HG03159 (cell line): ENCODE results near the gene FSTL4.

Source experiments
- ATAC-seq: cut with Tn5 transposase; IDR thresholded peaks from one replicate; pipeline ENCODE4 v1.9.1; 2021; ENCODE audit warnings: mild to moderate bottlenecking, moderate library complexity; ENCODE audit not compliant: unreplicated experiment

FSTL4 gene

GRCh38 chr5:133483406-133484090 lies 128.8 kb downstream of the FSTL4 start:
- ATAC-seq: no peak

- ATAC-seq: no peak
Measured at GRCh38 chr5:133482028-133482427, 130.3 kb downstream of the FSTL4 start.

GRCh38 chr5:133480866-133481265 lies 131.5 kb downstream of the FSTL4 start:
- no peak for ATAC-seq

- no peak for ATAC-seq
Measured at GRCh38 chr5:133480366-133480765, 132.0 kb downstream of the FSTL4 start.

GRCh38 chr5:133478199-133478985 lies 133.9 kb downstream of the FSTL4 start:
- ATAC-seq: no peak

GRCh38 chr5:133475986-133476385 lies 136.4 kb downstream of the FSTL4 start:
- no peak for ATAC-seq

- ATAC-seq: no peak
Measured at GRCh38 chr5:133474851-133475590, 137.3 kb downstream of the FSTL4 start.

GRCh38 chr5:133473291-133473690 lies 139.1 kb downstream of the FSTL4 start:
- no peak for ATAC-seq

GRCh38 chr5:133472829-133473228 lies 139.5 kb downstream of the FSTL4 start:
- ATAC-seq: no peak

GRCh38 chr5:133471699-133472098 lies 140.6 kb downstream of the FSTL4 start:
- no peak for ATAC-seq

GRCh38 chr5:133470841-133471240 lies 141.5 kb downstream of the FSTL4 start:
- no peak for ATAC-seq

GRCh38 chr5:133469846-133470245 lies 142.5 kb downstream of the FSTL4 start:
- no peak for ATAC-seq

- ATAC-seq: no peak
Measured at GRCh38 chr5:133469252-133469651, 143.1 kb downstream of the FSTL4 start.

- ATAC-seq: no peak
Measured at GRCh38 chr5:133468596-133468995, 143.7 kb downstream of the FSTL4 start.

- no peak for ATAC-seq
Measured at GRCh38 chr5:133467826-133468463, 144.4 kb downstream of the FSTL4 start.

- ATAC-seq: no peak
Measured at GRCh38 chr5:133467335-133467779, 145.0 kb downstream of the FSTL4 start.

GRCh38 chr5:133466556-133467334 lies 145.6 kb downstream of the FSTL4 start:
- no peak for ATAC-seq

GRCh38 chr5:133464013-133464412 lies 148.3 kb downstream of the FSTL4 start:
- ATAC-seq: no peak

GRCh38 chr5:133461796-133462516 lies 150.4 kb downstream of the FSTL4 start:
- ATAC-seq: no peak
